ENCODE measurements around the gene MGLL. TPM values are rescaled to one million over a fixed set of nuclear protein-coding genes. Genes with fewer than 3 reads are reported as not detected.

The MGLL gene
- total RNA-seq, 4 donors from 2014 or later: 37.9 to 54.3 (median 45.2) TPM

DNA sequence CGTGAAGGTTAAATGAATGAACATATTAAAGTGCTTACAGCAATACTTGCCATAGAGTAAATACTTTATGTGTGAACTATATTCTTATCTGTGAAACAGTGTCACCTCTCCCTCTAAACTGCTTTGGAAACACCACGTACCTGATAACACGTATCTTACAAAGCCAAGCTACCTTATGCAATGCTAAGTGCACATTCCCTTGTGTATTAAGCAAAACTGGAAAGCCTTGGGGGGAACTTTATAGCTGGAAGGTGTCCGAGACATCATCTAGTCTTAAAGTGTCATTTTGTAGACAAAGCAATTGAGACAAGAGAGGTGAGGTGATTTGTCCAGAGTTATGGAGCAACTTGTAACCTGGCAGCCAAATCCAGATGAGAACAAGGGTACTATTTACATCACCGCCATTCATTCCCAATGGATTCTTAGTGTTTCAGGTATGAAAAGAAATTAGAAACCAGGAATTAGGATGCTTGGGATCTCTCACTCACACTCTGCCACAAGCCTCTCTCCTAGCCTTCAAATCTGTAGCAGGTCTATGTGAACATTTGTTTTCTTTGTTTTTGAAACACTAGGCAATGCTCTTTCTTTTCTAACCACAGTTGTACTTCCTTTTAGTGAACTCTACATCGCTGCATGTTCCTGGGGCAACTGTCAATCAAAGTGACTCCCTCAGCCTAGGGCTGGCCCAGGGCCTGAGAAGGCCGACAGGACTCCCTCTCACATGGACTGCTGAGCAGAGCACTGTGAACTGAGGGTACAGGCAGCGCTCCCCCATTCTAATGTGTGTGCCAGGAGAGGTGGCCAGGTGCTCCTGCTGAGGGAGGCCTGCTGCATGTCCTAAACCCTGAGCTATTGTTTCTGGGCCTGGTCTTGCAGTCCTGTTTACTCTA lies 13.9 kb upstream of the MGLL start:
- no peak for TF ChIP-seq POLR2AphosphoS5 (IDR thresholded peaks at IDR 0.05)
- no peaks in the 10 kb centered on the region for H3K27me3 ChIP-seq
- H3K36me3 ChIP-seq: no peaks in the 10 kb centered on the region
- H3K4me1 ChIP-seq: no peaks in the 10 kb centered on the region
- no peak overlapping the region for H3K4me3 ChIP-seq
- no peak overlapping the region for H3K27ac ChIP-seq
- no peak for DNase-seq (ENCODE audit: low spot score in 2 of 2)
- WGBS: 83% methylated on average over 8 of the region's 8 CpGs
- no peaks in the 10 kb centered on the region for H3K9me3 ChIP-seq

DNA sequence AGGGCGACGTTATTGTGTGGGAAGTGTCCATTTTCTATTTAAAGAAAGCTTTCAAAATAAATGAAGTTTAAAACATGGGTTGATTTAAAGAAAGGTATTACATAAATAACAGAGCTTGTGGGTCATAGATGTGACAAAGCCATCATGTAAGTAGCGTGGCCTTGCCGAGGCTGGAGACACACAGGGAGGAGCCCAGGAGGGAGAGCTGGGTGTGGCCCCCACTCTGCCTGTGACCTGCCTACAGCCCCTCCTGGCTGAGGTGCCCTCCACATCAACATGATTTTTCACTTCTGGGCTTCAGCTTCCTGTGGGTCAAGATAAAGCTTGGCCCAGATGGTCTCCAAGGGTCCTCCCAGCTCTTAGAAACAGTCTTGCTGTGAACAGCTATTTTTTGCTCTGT lies 12.5 kb upstream of the MGLL start:
- Histone ChIP-seq H3K36me3 (no peaks in the 10 kb centered on the region), H3K4me3 (no peak overlapping the region), H3K4me1 (no peaks in the 10 kb centered on the region), H3K27ac (no peak overlapping the region), H3K9me3 (no peaks in the 10 kb centered on the region), H3K27me3 (no peaks in the 10 kb centered on the region)
- TF ChIP-seq EP300 (IDR thresholded peaks at IDR 0.05) (no peak), POLR2AphosphoS5 (IDR thresholded peaks at IDR 0.05) (no peak), POLR2A (IDR thresholded peaks at IDR 0.05) (no peak)
- TF ChIP-seq, protein P1, sequence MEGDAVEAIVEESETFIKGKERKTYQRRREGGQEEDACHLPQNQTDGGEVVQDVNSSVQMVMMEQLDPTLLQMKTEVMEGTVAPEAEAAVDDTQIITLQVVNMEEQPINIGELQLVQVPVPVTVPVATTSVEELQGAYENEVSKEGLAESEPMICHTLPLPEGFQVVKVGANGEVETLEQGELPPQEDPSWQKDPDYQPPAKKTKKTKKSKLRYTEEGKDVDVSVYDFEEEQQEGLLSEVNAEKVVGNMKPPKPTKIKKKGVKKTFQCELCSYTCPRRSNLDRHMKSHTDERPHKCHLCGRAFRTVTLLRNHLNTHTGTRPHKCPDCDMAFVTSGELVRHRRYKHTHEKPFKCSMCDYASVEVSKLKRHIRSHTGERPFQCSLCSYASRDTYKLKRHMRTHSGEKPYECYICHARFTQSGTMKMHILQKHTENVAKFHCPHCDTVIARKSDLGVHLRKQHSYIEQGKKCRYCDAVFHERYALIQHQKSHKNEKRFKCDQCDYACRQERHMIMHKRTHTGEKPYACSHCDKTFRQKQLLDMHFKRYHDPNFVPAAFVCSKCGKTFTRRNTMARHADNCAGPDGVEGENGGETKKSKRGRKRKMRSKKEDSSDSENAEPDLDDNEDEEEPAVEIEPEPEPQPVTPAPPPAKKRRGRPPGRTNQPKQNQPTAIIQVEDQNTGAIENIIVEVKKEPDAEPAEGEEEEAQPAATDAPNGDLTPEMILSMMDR (IDR thresholded peaks at IDR 0.05): no peak
- WGBS: 85% methylated on average over 4 of the region's 4 CpGs
- DNase-seq (ENCODE audit: low spot score in 2 of 2): no peak

DNA sequence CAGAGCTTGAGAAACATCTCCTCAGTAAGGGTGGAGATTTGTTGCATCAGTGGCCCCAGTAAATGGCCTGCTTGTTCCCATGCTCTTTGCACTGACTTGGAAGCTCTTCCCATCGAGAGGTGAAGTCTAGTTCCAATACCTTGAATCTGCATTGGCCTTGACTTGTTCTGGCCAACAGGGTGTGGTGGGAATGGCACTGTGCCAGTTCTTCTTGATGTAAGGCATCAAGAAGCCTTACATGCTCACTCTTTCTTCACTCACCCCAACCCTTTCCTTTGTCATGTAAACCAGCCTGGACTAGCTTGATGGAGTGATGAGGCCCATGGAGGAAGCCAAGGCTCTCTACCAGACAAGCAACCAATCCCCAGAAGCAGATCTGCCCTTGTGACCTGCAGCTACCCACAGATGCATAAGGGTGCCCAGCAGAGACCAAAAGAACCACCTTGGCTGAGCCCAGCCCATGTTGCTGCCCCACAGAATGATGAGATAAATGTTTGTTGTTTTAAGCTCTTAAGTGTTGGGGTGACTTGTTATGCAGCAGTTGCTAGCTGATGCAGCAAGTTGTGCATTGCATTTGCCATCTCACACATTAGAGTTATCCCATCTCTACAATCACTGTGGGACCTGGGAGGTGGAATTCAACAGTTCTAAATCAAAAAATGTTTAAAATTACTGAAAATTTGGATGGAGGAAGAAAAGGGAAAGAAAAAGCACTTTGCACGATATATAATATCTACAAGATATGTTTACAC lies 11.1 kb upstream of the MGLL start:
- WGBS: 72% methylated on average over 2 of the region's 2 CpGs
- no peaks in the 10 kb centered on the region for H3K36me3 ChIP-seq
- no peaks in the 10 kb centered on the region for H3K27me3 ChIP-seq
- H3K9me3 ChIP-seq: no peaks in the 10 kb centered on the region
- no peak overlapping the region for H3K4me3 ChIP-seq
- no peak overlapping the region for H3K27ac ChIP-seq
- no peaks in the 10 kb centered on the region for H3K4me1 ChIP-seq
- TF ChIP-seq, protein P1 (IDR thresholded peaks at IDR 0.05): no peak
- no peak for TF ChIP-seq POLR2A (IDR thresholded peaks at IDR 0.05)
- no peak for TF ChIP-seq EP300 (IDR thresholded peaks at IDR 0.05)
- peak in 1 of 3 donors; percentile 22 for TF ChIP-seq POLR2AphosphoS5 (IDR thresholded peaks at IDR 0.05)
- DNase-seq (ENCODE audit: low spot score in 2 of 2): no peak

DNA sequence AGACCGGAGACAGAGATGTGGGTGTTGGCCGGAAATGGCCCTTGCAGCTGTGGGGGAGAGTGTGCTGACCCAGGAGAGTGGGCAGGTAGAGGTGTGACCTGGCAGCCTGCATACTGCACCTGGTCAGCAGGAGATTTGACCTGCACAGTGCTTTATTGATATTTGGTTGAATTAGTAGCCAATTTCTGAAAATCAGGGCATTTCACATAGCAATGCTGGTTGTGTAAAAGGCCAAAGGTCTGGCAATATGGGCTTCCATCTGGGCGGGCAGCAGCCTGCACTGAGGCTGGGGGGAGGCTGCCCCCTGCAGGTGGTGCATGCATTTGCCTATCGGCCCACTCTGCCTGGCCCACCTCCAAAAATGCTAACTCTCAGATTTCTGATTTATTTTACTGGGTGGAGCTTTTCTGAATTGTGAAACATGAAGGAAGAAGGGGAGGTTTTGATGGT lies 9.4 kb upstream of the MGLL start:
- WGBS: 69% methylated on average over 3 of the region's 4 CpGs
- Histone ChIP-seq H3K9me3 (no peaks in the 10 kb centered on the region), H3K27ac (no peak overlapping the region), H3K4me3 (no peak overlapping the region), H3K27me3 (no peaks in the 10 kb centered on the region), H3K36me3 (no peaks in the 10 kb centered on the region), H3K4me1 (no peaks in the 10 kb centered on the region)
- TF ChIP-seq, protein P1 (IDR thresholded peaks at IDR 0.05): peak in 1 of 2 donors; percentile 43
- TF ChIP-seq POLR2A (IDR thresholded peaks at IDR 0.05): no peak
- DNase-seq (ENCODE audit: low spot score in 2 of 2): no peak

DNA sequence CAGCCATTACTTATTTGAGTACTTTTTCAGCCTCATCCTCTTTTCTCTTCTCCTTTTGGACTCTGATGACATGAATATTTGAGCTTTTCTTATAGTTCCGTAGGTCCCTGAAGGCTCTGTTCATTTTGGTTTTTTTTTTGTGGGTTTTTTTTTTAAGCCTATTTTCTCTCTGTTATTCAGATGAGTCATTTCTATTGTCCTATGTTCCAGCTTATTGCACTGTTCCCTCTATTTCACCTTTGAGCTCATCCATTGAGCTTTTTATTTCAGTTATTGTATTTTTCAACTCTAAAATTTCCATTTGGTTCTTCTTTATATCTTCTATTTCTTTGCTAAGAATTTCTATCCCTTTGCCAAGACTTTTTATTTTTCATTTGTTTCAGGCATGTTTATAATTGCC lies 7.2 kb upstream of the MGLL start:
- no peak overlapping the region for H3K27ac ChIP-seq
- H3K9me3 ChIP-seq: no peaks in the 10 kb centered on the region
- H3K36me3 ChIP-seq: no peaks in the 10 kb centered on the region
- WGBS: 42% methylated on average over 1 of the region's 1 CpG
- TF ChIP-seq POLR2A (IDR thresholded peaks at IDR 0.05): no peak
- TF ChIP-seq, protein P1 (IDR thresholded peaks at IDR 0.05): no peak
- no peak for TF ChIP-seq EP300 (IDR thresholded peaks at IDR 0.05)
- H3K4me1 ChIP-seq: no peaks in the 10 kb centered on the region
- no peaks in the 10 kb centered on the region for H3K27me3 ChIP-seq
- H3K4me3 ChIP-seq: no peak overlapping the region
- DNase-seq (ENCODE audit: low spot score in 2 of 2): no peak

Measured in suprapubic skin (tissue), 4 donors.